ENCODE results near the gene DGKG. TPM values are rescaled to one million over a fixed set of nuclear protein-coding genes. Genes with fewer than 3 reads are reported as not detected.

Gene DGKG
- total RNA-seq, 1 experiment from 2014 or later: 12.0 TPM

- DNase-seq (ENCODE audit: low spot score): no peak
These were observed 218.8 kb downstream of the DGKG start for GRCh38 chr3:186143250-186143649.

GRCh38 chr3:186142393-186142932, 219.6 kb downstream of the DGKG start:
- no peak for DNase-seq (ENCODE audit: low spot score)

GRCh38 chr3:186141790-186142189, 220.2 kb downstream of the DGKG start:
- no peak for DNase-seq (ENCODE audit: low spot score)

- DNase-seq (ENCODE audit: low spot score): no peak
These were observed 223.6 kb downstream of the DGKG start for GRCh38 chr3:186138272-186138981.

- DNase-seq (ENCODE audit: low spot score): no peak
These were observed 224.9 kb downstream of the DGKG start for GRCh38 chr3:186137051-186137685.

- DNase-seq (ENCODE audit: low spot score): no peak
These were observed 228.1 kb downstream of the DGKG start for GRCh38 chr3:186133980-186134379.

GRCh38 chr3:186132487-186132886, 229.5 kb downstream of the DGKG start:
- DNase-seq (ENCODE audit: low spot score): no peak

GRCh38 chr3:186129206-186129605, 232.8 kb downstream of the DGKG start:
- DNase-seq (ENCODE audit: low spot score): no peak

- no peak for DNase-seq (ENCODE audit: low spot score)
These were observed 233.9 kb downstream of the DGKG start for GRCh38 chr3:186128158-186128557.

- no peak for DNase-seq (ENCODE audit: low spot score)
These were observed 234.6 kb downstream of the DGKG start for GRCh38 chr3:186127463-186127862.

- DNase-seq (ENCODE audit: low spot score): no peak
These were observed 236.9 kb downstream of the DGKG start for GRCh38 chr3:186125118-186125517.

- no peak for DNase-seq (ENCODE audit: low spot score)
These were observed 237.4 kb downstream of the DGKG start for GRCh38 chr3:186124592-186124991.

GRCh38 chr3:186123012-186123411, 239.0 kb downstream of the DGKG start:
- no peak for DNase-seq (ENCODE audit: low spot score)

GRCh38 chr3:186121968-186122367, 240.1 kb downstream of the DGKG start:
- no peak for DNase-seq (ENCODE audit: low spot score)

- DNase-seq (ENCODE audit: low spot score): no peak
These were observed 240.8 kb downstream of the DGKG start for GRCh38 chr3:186121278-186121677.

- DNase-seq (ENCODE audit: low spot score): no peak
These were observed 242.5 kb downstream of the DGKG start for GRCh38 chr3:186119499-186119898.

GRCh38 chr3:186118692-186119091, 243.3 kb downstream of the DGKG start:
- no peak for DNase-seq (ENCODE audit: low spot score)

- DNase-seq (ENCODE audit: low spot score): no peak
These were observed 244.4 kb downstream of the DGKG start for GRCh38 chr3:186117521-186118134.

- no peak for DNase-seq (ENCODE audit: low spot score)
These were observed 246.6 kb downstream of the DGKG start for GRCh38 chr3:186115239-186115996.

GRCh38 chr3:186110975-186111974, 250.8 kb downstream of the DGKG start:
- no peak for DNase-seq (ENCODE audit: low spot score)

Data from A172 (cell line).